Globus pallidus (tissue), 1 donor: ENCODE results near the gene NPSR1.
"Not testable (repeated sequence)": the region's sequence is repeated elsewhere in the genome, so short reads cannot be mapped to it uniquely, and the experiment has no call there.

Experiments used
- DNase-seq: peaks from one replicate; pipeline ENCODE4 v3.0.0-alpha.2; 2015; ENCODE audit warnings: low spot score

NPSR1 gene

GRCh38 chr7:34837316-34837715 lies 179.3 kb downstream of the NPSR1 start:
- DNase-seq, result no peak

GRCh38 chr7:34837801-34838201 lies 179.8 kb downstream of the NPSR1 start:
- DNase-seq, result no peak

GRCh38 chr7:34838329-34838728 lies 180.3 kb downstream of the NPSR1 start:
- no peak for DNase-seq

GRCh38 chr7:34839645-34840044 lies 181.6 kb downstream of the NPSR1 start:
- DNase-seq, result no peak

- no peak for DNase-seq
These were observed 182.3 kb downstream of the NPSR1 start for GRCh38 chr7:34840176-34840785.

- no peak for DNase-seq
These were observed 183.3 kb downstream of the NPSR1 start for GRCh38 chr7:34841326-34841725.

- no peak for DNase-seq
These were observed 184.8 kb downstream of the NPSR1 start for GRCh38 chr7:34842782-34843181.

- no peak for DNase-seq
These were observed 186.4 kb downstream of the NPSR1 start for GRCh38 chr7:34844406-34844805.

GRCh38 chr7:34844936-34845665 lies 187.1 kb downstream of the NPSR1 start:
- DNase-seq, result no peak

- no peak for DNase-seq
These were observed 187.8 kb downstream of the NPSR1 start for GRCh38 chr7:34845666-34846361.

GRCh38 chr7:34846976-34847375 lies 189.0 kb downstream of the NPSR1 start:
- DNase-seq, result no peak

- DNase-seq, result no peak
These were observed 190.7 kb downstream of the NPSR1 start for GRCh38 chr7:34848670-34849069.

GRCh38 chr7:34849163-34849960 lies 191.3 kb downstream of the NPSR1 start:
- DNase-seq, result no peak

GRCh38 chr7:34849986-34850385 lies 192.0 kb downstream of the NPSR1 start:
- DNase-seq, result no peak

GRCh38 chr7:34850681-34851080 lies 192.7 kb downstream of the NPSR1 start:
- no peak for DNase-seq

GRCh38 chr7:34851431-34851830 lies 193.4 kb downstream of the NPSR1 start:
- DNase-seq, result no peak

GRCh38 chr7:34858444-34858843 lies 200.4 kb downstream of the NPSR1 start:
- DNase-seq, result not testable (repeated sequence)

GRCh38 chr7:34859281-34859680 lies 201.3 kb downstream of the NPSR1 start:
- not testable (repeated sequence) for DNase-seq

- peak; percentile 68 for DNase-seq
These were observed 208.2 kb downstream of the NPSR1 start for GRCh38 chr7:34866222-34866621.

- not testable (repeated sequence) for DNase-seq
These were observed 209.3 kb downstream of the NPSR1 start for GRCh38 chr7:34867341-34867740.

- DNase-seq, result not testable (repeated sequence)
These were observed 210.6 kb downstream of the NPSR1 start for GRCh38 chr7:34868602-34869001.

- peak; percentile 98 for DNase-seq
These were observed 211.0 kb downstream of the NPSR1 start for GRCh38 chr7:34869057-34869456.
